K562 (cell line): ENCODE results near the gene YY1AP1. TPM values are rescaled to one million over a fixed set of nuclear protein-coding genes. Genes with fewer than 3 reads are reported as not detected.

Source experiments
- ATAC-seq: fragments of 200-7000 bp; cut with Tn5 transposase; 3 replicates; pipeline ENCODE4 v1.9.1; 2020; ENCODE audit warnings: moderate library complexity
- BruUV-seq: library from RNA; stranded (reverse); fragments of 400-500 nt; replicated peaks from 2 replicates; lab custom pipeline; 2021; lab: Mats Ljungman, UMichigan
- CTCF ChIA-PET: fragments of 300-600 bp; formaldehyde crosslinking; extraction: SDS; loops from one replicate; lab custom pipeline; 2021; ENCODE audit warnings: low intra/inter-chr PET ratio; lab: Yijun Ruan, JAX
- POLR2A ChIA-PET: fragments of 300-600, 350-650 bp; sonication (Branson Sonifier 250); formaldehyde crosslinking; extraction: SDS; loops from one replicate; lab custom pipeline; 2021; ENCODE audit warnings: antibody characterized with exemption, inconsistent platforms; lab: Yijun Ruan, JAX
- DNase-seq, 4 experiments: peaks; one replicate each; pipeline versions ENCODE4 v3.0.0 to v3.0.0-alpha.2; 2011 to 2018; ENCODE audit warnings: low spot score in 3 of 4, mixed read lengths in 3 of 4; ENCODE audit errors: extremely low read depth in 1 of 4
- FAIRE-seq: peaks from 2 replicates; lab custom pipeline; 2011; peaks lifted over from hg19 to GRCh38; lab: Jason Lieb, UNC
- H2AFZ ChIP-seq: 2 replicates; pipeline ENCODE4 v1.6.0; 2011; ENCODE audit warnings: low read depth, low read length, control low read depth, inconsistent platforms
- H3K27ac ChIP-seq: fragments of 200-600 bp; 3 replicates; pipeline ENCODE4 v1.8.0; 2011; ENCODE audit warnings: low read depth, mild to moderate bottlenecking, control low read depth, inconsistent platforms, low read length, moderate library complexity, mixed read lengths; ENCODE audit errors: extremely low read depth
- H3K27me3 ChIP-seq, 2 experiments: fragments of 300-600 bp in 1 of 2; 2 replicates in 1 of 2; 3 replicates in 1 of 2; pipeline versions ENCODE4 v1.6.0 to v1.8.0; 2011; ENCODE audit warnings: inconsistent platforms in 2 of 2, low read length in 2 of 2, mild to moderate bottlenecking in 1 of 2, mixed read lengths in 1 of 2, moderate library complexity in 1 of 2; ENCODE audit not compliant: control insufficient read depth in 2 of 2, insufficient read depth in 2 of 2
- H3K36me3 ChIP-seq: fragments of 300-600 bp; 3 replicates; pipeline ENCODE4 v1.8.0; 2011; ENCODE audit warnings: mild to moderate bottlenecking, low read length, inconsistent platforms; ENCODE audit not compliant: control insufficient read depth, insufficient read depth
- H3K4me1 ChIP-seq, 2 experiments: fragments of 200-600 bp in 1 of 2; replicated peaks in 1 of 2; 2 replicates in 1 of 2; 3 replicates in 1 of 2; pipeline versions ENCODE4 v1.5.1 to v1.8.0; 2011; ENCODE audit warnings: inconsistent platforms in 2 of 2, low read length in 2 of 2, mild to moderate bottlenecking in 1 of 2, mixed read lengths in 1 of 2, moderate library complexity in 1 of 2; ENCODE audit not compliant: control insufficient read depth in 2 of 2, insufficient read depth in 2 of 2
- H3K4me2 ChIP-seq: 2 replicates; pipeline ENCODE4 v1.6.1; 2011; ENCODE audit warnings: low read length, control low read depth, inconsistent platforms, mixed read lengths; ENCODE audit not compliant: insufficient read depth
- H3K4me3 ChIP-seq: fragments of 200-600 bp; sonication (generic), shearing (Covaris generic); 2 replicates; pipeline ENCODE4 v1.5.1; 2016; ENCODE audit warnings: control low read depth, inconsistent platforms
- H3K79me2 ChIP-seq: fragments of 200-600 bp; 3 replicates; pipeline ENCODE4 v1.8.0; 2011; ENCODE audit warnings: low read length, inconsistent platforms; ENCODE audit not compliant: control insufficient read depth, insufficient read depth
- H3K9ac ChIP-seq, 2 experiments: 2 replicates each; pipeline versions ENCODE4 v1.6.0 to v1.6.1; 2011; ENCODE audit warnings: low read depth in 2 of 2, low read length in 2 of 2, control low read depth in 1 of 2, inconsistent platforms in 1 of 2, mild to moderate bottlenecking in 1 of 2, mixed read lengths in 1 of 2; ENCODE audit not compliant: insufficient read depth in 1 of 2
- H3K9me1 ChIP-seq: one replicate; pipeline ENCODE4 v1.6.0; 2011; ENCODE audit warnings: inconsistent platforms, mild to moderate bottlenecking, low read length, moderate library complexity; ENCODE audit not compliant: control insufficient read depth, insufficient read depth
- H3K9me3 ChIP-seq: replicated peaks from 2 replicates; pipeline ENCODE4 v1.5.1; 2011; ENCODE audit warnings: low read depth, low read length, inconsistent platforms; ENCODE audit not compliant: control insufficient read depth, insufficient read depth
- H4K20me1 ChIP-seq: replicated peaks from 2 replicates; pipeline ENCODE4 v1.6.1; 2011; ENCODE audit warnings: low read length, inconsistent platforms, mixed read lengths; ENCODE audit not compliant: control insufficient read depth, insufficient read depth
- ARID1B ChIP-seq: fragments of 450-650 bp; IDR thresholded peaks from 2 replicates; pipeline ENCODE4 v1.6.1; 2016; ENCODE audit warnings: antibody characterized with exemption, mild to moderate bottlenecking, inconsistent platforms
- ATF7 ChIP-seq: fragments of 450-650 bp; IDR thresholded peaks from 2 replicates; pipeline ENCODE4 v1.7.1; 2014; ENCODE audit warnings: mild to moderate bottlenecking, moderate library complexity
- DDX20 ChIP-seq: fragments of 450-650 bp; IDR thresholded peaks from 2 replicates; pipeline ENCODE4 v1.6.1; 2016; ENCODE audit warnings: missing genetic modification characterization, low read depth, mild to moderate bottlenecking, missing compliant biosample characterization, moderate library complexity
- E2F3 ChIP-seq: fragments of 250-450 bp; sonication (Bioruptor Pico); IDR thresholded peaks from 2 replicates; pipeline ENCODE4 v1.4.0; 2020; ENCODE audit warnings: mild to moderate bottlenecking
- KAT7 ChIP-seq: sonication (generic); formaldehyde crosslinking; IDR thresholded peaks from 2 replicates; pipeline ENCODE4 v1.8.0; 2022; ENCODE audit warnings: missing genetic modification reagents, mild to moderate bottlenecking, borderline replicate concordance
- KAT8 ChIP-seq: fragments of 450-650 bp; IDR thresholded peaks from 2 replicates; pipeline ENCODE4 v1.6.1; 2016; ENCODE audit warnings: low read depth, mild to moderate bottlenecking
- NBN ChIP-seq: fragments of 450-650 bp; IDR thresholded peaks from 2 replicates; pipeline ENCODE4 v1.6.1; 2016; ENCODE audit warnings: low read depth, mild to moderate bottlenecking
- NCOA2 ChIP-seq, 2 experiments: fragments of 450-650 bp; IDR thresholded peaks; 2 replicates each; pipeline ENCODE4 v1.6.1; 2018; ENCODE audit warnings: mild to moderate bottlenecking in 2 of 2, moderate library complexity in 1 of 2; ENCODE audit not compliant: partially characterized antibody in 2 of 2
- NELFE ChIP-seq: IDR thresholded peaks from 2 replicates; pipeline ENCODE4 v1.6.1; 2011; ENCODE audit warnings: mild to moderate bottlenecking; ENCODE audit not compliant: insufficient read depth, insufficient read length
- NUFIP1 ChIP-seq: fragments of 450-650 bp; IDR thresholded peaks from 2 replicates; pipeline ENCODE4 v1.6.1; 2018; ENCODE audit not compliant: partially characterized antibody
- PATZ1 ChIP-seq: fragments of 250-450 bp; sonication (Bioruptor Pico); IDR thresholded peaks from 2 replicates; pipeline ENCODE4 v1.5.0; 2020; ENCODE audit warnings: mild to moderate bottlenecking, borderline replicate concordance
- PKNOX1 ChIP-seq: fragments of 450-650 bp; IDR thresholded peaks from 2 replicates; pipeline ENCODE4 v1.6.1; 2016
- TAF15 ChIP-seq: fragments of 200-400 bp; formaldehyde crosslinking; IDR thresholded peaks from 2 replicates; pipeline ENCODE4 v1.6.1; 2017; ENCODE audit warnings: mild to moderate bottlenecking, low read depth, low read length, moderate library complexity
- TBL1XR1 ChIP-seq, 2 experiments: IDR thresholded peaks; 2 replicates each; pipeline ENCODE4 v1.6.1; 2012; ENCODE audit warnings: improper control_type of control experiment in 2 of 2, low read length in 2 of 2, mild to moderate bottlenecking in 1 of 2
- TEAD4 ChIP-seq, 2 experiments: sonication (generic) in 1 of 2; formaldehyde crosslinking in 1 of 2; IDR thresholded peaks; 2 replicates each; pipeline versions ENCODE4 v1.6.1 to v1.8.0; 2012 to 2022; ENCODE audit warnings: borderline replicate concordance in 1 of 2, inconsistent platforms in 1 of 2, low read length in 1 of 2, mild to moderate bottlenecking in 1 of 2, missing genetic modification reagents in 1 of 2
- THRB ChIP-seq: fragments of 450-650 bp; formaldehyde crosslinking; conservative IDR thresholded peaks from 2 replicates; pipeline ENCODE4 v1.4.0; 2022; ENCODE audit warnings: mild to moderate bottlenecking, missing genetic modification characterization
- ZC3H11A ChIP-seq: IDR thresholded peaks from 2 replicates; pipeline ENCODE4 v1.6.1; 2012; ENCODE audit warnings: low read depth, low read length, improper control_type of control experiment
- ZNF263 ChIP-seq: sonication (generic); formaldehyde crosslinking; IDR thresholded peaks from 2 replicates; pipeline ENCODE4 v1.8.0; 2022; ENCODE audit warnings: mild to moderate bottlenecking, missing genetic modification reagents, borderline replicate concordance
- ZNF3 ChIP-seq: fragments of 250-450 bp; sonication (Bioruptor Pico); IDR thresholded peaks from 2 replicates; pipeline ENCODE4 v1.5.0; 2021; ENCODE audit warnings: mild to moderate bottlenecking, moderate library complexity
- ZNF583 ChIP-seq: fragments of 250-450 bp; sonication (Bioruptor Pico); IDR thresholded peaks from 2 replicates; pipeline ENCODE4 v1.4.0; 2020
- WGBS: fragments of 100-300 bp; shearing (Covaris generic); methylation state at CpG from one replicate; pipeline ENCODE4 v1.1.6; 2016; ENCODE audit warnings: low coverage, mixed read lengths; ENCODE audit not compliant: insufficient coverage; ENCODE audit errors: missing lambda C conversion rate; 5-methylcytosine and 5-hydroxymethylcytosine counted together
- in situ Hi-C: fragments of 300-500 bp; cut with MboI; formaldehyde crosslinking; loops from 4 replicates; pipeline ENCODE4 v1.15.0; 2018; ENCODE audit warnings: inconsistent platforms, mixed read lengths
- intact Hi-C: fragments of 100-400 bp; cut with micrococcal nuclease; formaldehyde crosslinking; loops from 2 replicates; pipeline ENCODE4 v1.14.2; 2022
- polyA plus RNA-seq, 8 experiments: library from polyadenylated mRNA; depleted of rRNA in 4 of 8; stranded (reverse) in 5 of 8; unstranded in 3 of 8; fragments of >200 nt; fragmentation: Nextera tagmentation in 2 of 8; fragmentation: Illumina TruSeq in 1 of 8; extraction: Ambion mirVana in 2 of 8; extraction: Trizol in 1 of 8; gene quantifications; 2 replicates each; pipeline versions ENCODE4 v1.2.1 to v1.2.3, GENCODE V29; 2011 to 2014; ENCODE audit warnings: inconsistent platforms in 1 of 8, missing spikeins in 1 of 8
- total RNA-seq, 7 experiments: library from RNA; depleted of rRNA in 6 of 7; stranded (reverse); fragments of >200 nt in 6 of 7; fragmentation: Illumina TruSeq in 2 of 7; extraction: Trizol in 2 of 7; gene quantifications; 2 replicates each; pipeline versions ENCODE4 v1.2.1 to v1.2.3, GENCODE V29; 2011 to 2021; ENCODE audit warnings: low replicate concordance in 1 of 7

YY1AP1 gene
- total and polyA plus RNA-seq, 9 of the 15 experiments (the other 6 are each of a cell fraction or from before 2014, with no cell fraction given): 18.4 to 90.7 (median 42.9) TPM

GRCh38 chr1:155691992-155692528 is 3.5 kb upstream of the YY1AP1 start:
- Histone ChIP-seq H3K79me2 (peaks cover 96% of the 10 kb centered on the region), H2AFZ (no peak overlapping the region), H3K27ac (peak overlapping the region; percentile 59), H3K9me3 (peaks cover 24% of the 10 kb centered on the region), H3K36me3 (peaks cover 64% of the 10 kb centered on the region), H4K20me1 (no peaks in the 10 kb centered on the region), H3K9ac (no peak overlapping the region), H3K4me2 (peak overlapping the region; percentile 39), H3K27me3 (no peaks in the 10 kb centered on the region), H3K4me3 (no peak overlapping the region), H3K9me1 (no peaks in the 10 kb centered on the region), H3K4me1 (peaks cover 9 to 20% of the 10 kb centered on the region in 2 experiments; a peak in 4 of 5 replicates)
- ChIA-PET CTCF (no interaction called here), POLR2A (no interaction called here)
- ATAC-seq (peak; percentile 7), FAIRE-seq (peak; percentile 83), DNase-seq (peak in 2 of 4 experiments; percentile 46 to 88)
- BruUV-seq: no TSS peak
- intact Hi-C loops: no loop called here
- WGBS: 31% methylated on average over 8 of the region's 8 CpGs
- in situ Hi-C loops: no loop called here
- TF ChIP-seq TAF15: no peak
- no peak for TF ChIP-seq KAT7 (CRISPR knock-in tag)
- no peak for TF ChIP-seq ZNF583
- TF ChIP-seq TBL1XR1 (IDR thresholded peaks at IDR 0.05; ENCODE audit: low read length in 2 of 2): no peak; a peak in 1 of 4 replicates
- no peak for TF ChIP-seq ZNF3 (CRISPR knock-in tag)
- TF ChIP-seq TEAD4 (IDR thresholded peaks at IDR 0.05; ENCODE audit: low read length): peak; percentile 86
- no peak for TF ChIP-seq TEAD4 (CRISPR knock-in tag; IDR thresholded peaks at IDR 0.05; ENCODE audit: borderline replicate concordance)
- TF ChIP-seq PATZ1 (CRISPR knock-in tag): no peak
- TF ChIP-seq KAT8: no peak
- TF ChIP-seq NUFIP1: no peak
- peak; percentile 78 for TF ChIP-seq NBN
- TF ChIP-seq NELFE: no peak
- TF ChIP-seq ATF7: peak; percentile 89
- peak; percentile 89 for TF ChIP-seq ARID1B
- TF ChIP-seq E2F3 (CRISPR knock-in tag): no peak
- TF ChIP-seq NCOA2 (IDR thresholded peaks at IDR 0.05; ENCODE audit: partially characterized antibody in 2 of 2): no peak
- peak; percentile 86 for TF ChIP-seq ZNF263 (CRISPR knock-in tag)
- TF ChIP-seq DDX20: no peak
- no peak for TF ChIP-seq PKNOX1
- no peak for TF ChIP-seq ZC3H11A
- TF ChIP-seq THRB (CRISPR knock-in tag): no peak
